Measurements from ENCODE around the gene IQCM.
"Not testable (repeated sequence)": the region's sequence is repeated elsewhere in the genome, so short reads cannot be mapped to it uniquely, and the experiment has no call there.

IQCM gene

GRCh38 chr4:149572716-149573115 lies 242.9 kb downstream of the IQCM start:
- no peak for DNase-seq (ENCODE audit: low spot score)

DNA sequence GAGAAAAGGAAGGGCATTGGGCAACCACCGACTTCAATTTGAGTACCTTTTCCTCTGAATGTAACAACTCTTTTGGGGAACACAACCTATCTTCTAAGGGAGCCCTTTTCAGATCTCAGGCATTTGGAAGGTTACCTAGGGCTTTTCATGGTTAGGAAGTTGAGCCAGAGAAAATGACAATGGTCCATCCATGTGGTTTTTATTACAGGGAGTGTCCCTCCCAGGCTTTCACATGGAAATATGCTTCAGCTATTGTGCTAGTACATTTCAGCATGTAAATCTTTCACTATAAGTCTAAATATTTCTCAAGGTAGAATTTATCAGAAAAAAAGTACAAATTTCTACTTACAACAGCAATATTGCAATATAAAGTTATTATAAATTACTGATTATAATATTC lies 259.8 kb downstream of the IQCM start:
- no peak for DNase-seq (ENCODE audit: low spot score)

DNA sequence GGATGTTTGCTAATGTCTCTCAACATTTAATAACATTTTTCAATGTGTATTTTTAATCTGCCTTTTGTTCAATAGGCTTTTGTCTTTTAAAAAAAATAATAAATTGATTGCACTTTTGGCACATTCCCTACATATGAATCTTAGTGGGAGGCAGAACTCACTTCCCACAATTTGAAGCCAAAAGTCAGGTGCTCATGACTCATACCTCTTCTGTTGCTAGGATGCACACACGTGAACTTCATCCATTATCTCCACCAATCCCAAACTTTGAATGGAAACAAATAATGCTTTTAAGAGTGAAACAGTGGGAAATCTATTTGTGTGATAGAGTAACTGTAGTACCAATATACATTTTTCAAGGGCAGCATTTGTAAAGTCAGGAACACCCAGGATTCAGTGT lies 260.5 kb downstream of the IQCM start:
- DNase-seq (ENCODE audit: low spot score): peak; percentile 25

- DNase-seq (ENCODE audit: low spot score): no peak
Observed at GRCh38 chr4:149553959-149554520, 261.6 kb downstream of the IQCM start.

- DNase-seq (ENCODE audit: low spot score): no peak
Observed at GRCh38 chr4:149552601-149553000, 263.0 kb downstream of the IQCM start.

GRCh38 chr4:149549911-149550310 lies 265.7 kb downstream of the IQCM start:
- DNase-seq (ENCODE audit: low spot score): peak; percentile 11

GRCh38 chr4:149534779-149535178 lies 280.9 kb downstream of the IQCM start:
- no peak for DNase-seq (ENCODE audit: low spot score)

DNA sequence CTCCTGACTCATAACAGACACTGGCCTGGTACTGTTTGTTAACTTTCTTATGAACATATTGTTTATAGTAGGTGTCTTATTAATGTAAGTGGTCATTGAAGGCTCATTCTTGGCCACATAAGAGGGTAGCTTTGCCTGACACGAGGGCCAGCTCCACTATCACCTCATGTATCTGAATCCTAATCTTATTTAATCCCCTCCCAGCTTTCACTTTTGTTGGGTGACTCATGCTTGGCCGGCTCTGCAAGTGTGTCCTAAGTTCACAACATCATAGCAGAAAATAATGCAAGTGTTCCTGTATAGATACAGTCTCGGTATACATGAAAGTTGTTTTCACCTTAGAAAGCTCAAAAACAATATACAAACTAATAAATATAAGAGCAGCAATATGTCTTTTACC lies 283.8 kb downstream of the IQCM start:
- DNase-seq (ENCODE audit: low spot score): no peak

GRCh38 chr4:149523039-149523438 lies 292.6 kb downstream of the IQCM start:
- no peak for DNase-seq (ENCODE audit: low spot score)

- peak; percentile 2 for DNase-seq (ENCODE audit: low spot score)
Observed at GRCh38 chr4:149521611-149522425, 293.8 kb downstream of the IQCM start.

DNA sequence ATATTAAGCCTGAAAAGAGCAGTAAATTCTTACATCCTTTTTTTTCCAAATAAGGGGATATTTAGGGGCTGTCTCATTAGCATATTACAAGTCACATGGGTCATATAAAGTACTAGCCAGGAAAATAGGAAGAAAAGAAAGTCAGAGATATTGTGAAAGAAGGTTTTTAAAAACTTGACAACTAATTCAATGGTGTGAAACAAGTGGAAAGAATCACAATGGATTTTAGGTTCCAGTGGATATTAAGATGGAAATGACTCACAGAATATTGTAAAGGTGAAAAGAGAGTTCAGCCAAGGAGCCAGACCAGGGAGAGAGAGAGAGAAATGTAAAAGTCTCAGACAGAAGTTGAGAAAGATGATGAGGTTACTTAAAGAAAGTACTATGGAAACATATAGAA lies 297.2 kb downstream of the IQCM start:
- DNase-seq (ENCODE audit: low spot score): no peak

- no peak for DNase-seq (ENCODE audit: low spot score)
Observed at GRCh38 chr4:149513081-149513480, 302.6 kb downstream of the IQCM start.

DNA sequence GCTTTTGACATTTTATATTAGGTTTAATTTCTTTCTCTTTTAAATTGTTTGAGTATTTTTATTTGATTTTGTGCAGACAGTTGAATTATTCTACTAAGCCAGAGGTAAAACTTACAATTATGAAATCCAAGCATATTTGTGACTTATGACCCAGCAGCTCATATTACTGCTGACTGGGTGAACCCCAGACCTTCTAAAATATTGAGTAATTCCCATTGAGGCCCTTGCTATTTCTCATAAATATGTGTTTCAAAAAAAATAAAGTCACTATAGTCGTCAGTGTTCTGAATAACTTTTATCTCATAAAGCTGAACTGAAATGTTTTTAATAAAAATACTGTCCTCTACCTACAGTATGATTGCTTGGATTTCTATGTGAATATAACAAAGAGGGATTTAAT lies 303.1 kb downstream of the IQCM start:
- DNase-seq (ENCODE audit: low spot score): no peak

GRCh38 chr4:149511558-149512298 lies 303.9 kb downstream of the IQCM start:
- DNase-seq (ENCODE audit: low spot score): no peak

GRCh38 chr4:149507309-149507708 lies 308.3 kb downstream of the IQCM start:
- not testable (repeated sequence) for DNase-seq (ENCODE audit: low spot score)

GRCh38 chr4:149500806-149501205 lies 314.8 kb downstream of the IQCM start:
- no peak for DNase-seq (ENCODE audit: low spot score)

- no peak for DNase-seq (ENCODE audit: low spot score)
Observed at GRCh38 chr4:149499726-149500125, 315.9 kb downstream of the IQCM start.

DNA sequence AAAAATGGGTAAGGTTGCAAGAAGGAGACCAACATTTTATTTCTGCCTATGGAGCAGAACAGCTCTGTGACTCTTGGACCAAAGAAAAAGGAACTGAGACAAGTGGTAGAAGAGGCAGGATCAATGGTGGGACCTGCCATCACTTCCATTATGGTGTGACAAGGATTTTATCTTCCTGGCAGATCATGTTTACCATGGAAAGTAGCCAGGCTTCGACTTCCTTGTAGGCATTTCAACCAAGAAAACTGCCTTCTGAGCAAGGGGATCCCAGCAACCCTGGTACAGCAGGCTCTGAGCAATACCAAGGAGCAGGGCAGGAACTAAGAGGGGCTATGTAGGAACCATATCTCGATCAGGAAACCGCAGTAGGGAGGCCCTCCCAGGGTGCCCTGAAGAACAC lies 317.4 kb downstream of the IQCM start:
- DNase-seq (ENCODE audit: low spot score): no peak

GRCh38 chr4:149493492-149493891 lies 322.2 kb downstream of the IQCM start:
- no peak for DNase-seq (ENCODE audit: low spot score)

- DNase-seq (ENCODE audit: low spot score): no peak
Observed at GRCh38 chr4:149489321-149489720, 326.3 kb downstream of the IQCM start.

GRCh38 chr4:149486861-149487260 lies 328.8 kb downstream of the IQCM start:
- DNase-seq (ENCODE audit: low spot score): no peak

GRCh38 chr4:149468669-149469068 lies 347.0 kb downstream of the IQCM start:
- not testable (repeated sequence) for DNase-seq (ENCODE audit: low spot score)

DNA sequence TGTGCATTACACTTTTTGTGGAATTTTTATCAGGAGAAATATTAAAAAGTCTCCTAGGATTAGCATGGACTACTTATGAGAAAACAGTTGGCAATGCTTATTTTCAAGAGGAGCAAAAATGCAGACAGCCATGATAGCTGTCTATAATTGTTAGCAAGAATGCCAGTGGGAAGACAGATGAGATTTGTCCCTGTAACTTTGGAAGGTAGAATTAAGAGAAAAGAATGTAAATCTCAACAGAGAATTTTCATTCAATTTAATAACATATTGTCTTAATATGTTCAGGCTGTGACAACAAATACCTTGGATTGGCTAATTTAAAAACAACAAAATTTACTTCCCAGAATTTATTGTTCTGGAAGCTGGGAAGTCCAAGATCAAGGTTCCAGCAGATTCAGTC lies 349.2 kb downstream of the IQCM start:
- no peak for DNase-seq (ENCODE audit: low spot score)

Measured in RKO (cell line).